ENCODE measurements around the gene RMDN2. TPM values are rescaled to one million over a fixed set of nuclear protein-coding genes. Genes with fewer than 3 reads are reported as not detected.

RMDN2 gene
- total RNA-seq (2014; rRNA removed; shearing (Covaris generic)) = 2.5 and 5.8 TPM in 2 replicates
- polyA plus RNA-seq (2016; fragmentation: Nextera tagmentation; extraction: Ambion mirVana) = 9.3 and 11.1 TPM in 2 replicates

- H3K9ac ChIP-seq = peak within 1 kb of the TSS; percentile 83
- peaks cover 11% of the 10 kb centered on the region; the same call in 1 of the 2 replicates for H3K79me2 ChIP-seq (ENCODE audit: insufficient read depth)
- no peaks in the 10 kb centered on the region for H3F3A ChIP-seq (ENCODE audit: insufficient read depth)
- peak; percentile 91 for DNase-seq
- WGBS, 2 experiments (ENCODE audit: low coverage in 1 of 2, low lambda C conversion rate in 2 of 2, missing lambda C conversion rate in 2 of 2) = 1 to 2% methylated on average over 49 to 67 of the region's 79 CpGs
- no peaks in the 10 kb centered on the region for H3K9me3 ChIP-seq (ENCODE audit: low read depth)
- TF ChIP-seq EZH2phosphoT487 (IDR thresholded peaks at IDR 0.05; ENCODE audit: insufficient read depth, low read depth) (no peak), EZH2 (IDR thresholded peaks at IDR 0.05; ENCODE audit: insufficient read depth, poor library complexity, severe bottlenecking) (no peak)
- peak within 1 kb of the TSS; percentile 93 for H2AFZ ChIP-seq
- H3K27me3 ChIP-seq (replicated peaks; ENCODE audit: insufficient read depth) = no peaks in the 10 kb centered on the region
- no peaks in the 10 kb centered on the region for H4K20me1 ChIP-seq (ENCODE audit: insufficient read depth)
- H3K36me3 ChIP-seq (ENCODE audit: low read depth) = no peaks in the 10 kb centered on the region
- no peaks in the 10 kb centered on the region for H3K9me2 ChIP-seq (ENCODE audit: insufficient read depth)
- in situ Hi-C loops (cut with MboI) = no loop called here
- peak within 1 kb of the TSS; percentile 77 for H3K27ac ChIP-seq
- H3K4me2 ChIP-seq (ENCODE audit: unreplicated experiment) = peak within 1 kb of the TSS; percentile 95
- H3K4me1 ChIP-seq (ENCODE audit: insufficient read depth) = peaks cover 5% of the 10 kb centered on the region; the same call in 1 of the 2 replicates
- H3K4me3 ChIP-seq = peak within 1 kb of the TSS; percentile 85
Observed at GRCh38 chr2:37925063-37925897, at the start of gene RMDN2. TSS of gene RMDN2 (plus strand) at chr2:37925287. CDS start at chr2:37929278, 3,991 bp downstream.

DNA sequence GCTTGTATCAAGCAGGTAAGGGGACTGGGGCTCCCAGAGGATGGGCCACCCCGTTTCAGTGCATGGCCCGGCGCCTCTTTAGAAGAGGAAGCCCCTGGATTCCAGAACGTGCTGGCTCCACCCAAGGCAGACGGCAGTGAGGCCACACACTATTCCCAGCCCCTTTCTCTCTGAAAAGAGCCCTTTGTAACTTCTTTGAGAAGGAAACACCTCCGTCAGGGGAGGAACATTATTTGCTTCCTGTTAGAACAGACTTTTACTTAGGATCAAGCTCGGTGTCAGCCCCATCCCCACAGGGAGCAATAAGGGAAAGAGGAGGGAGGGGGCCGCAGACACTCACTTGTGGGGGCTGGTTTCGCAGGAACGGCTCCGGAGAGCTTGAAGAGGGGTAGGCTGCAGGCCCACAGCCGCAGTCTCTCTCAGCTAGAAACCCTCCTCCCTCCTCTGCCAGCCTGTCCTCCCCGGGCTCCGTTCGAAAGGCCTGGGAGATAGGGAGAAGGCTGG, 49.6 kb upstream of the RMDN2 start:
- H3K36me3 ChIP-seq (ENCODE audit: low read depth) = no peaks in the 10 kb centered on the region
- DNase-seq = no peak
- in situ Hi-C loops (cut with MboI) = loop anchor here (5.0 kb wide), 1 partner anchor 478 kb away; no protein-coding TSS in a partner anchor
- no peaks in the 10 kb centered on the region for H3K79me2 ChIP-seq (ENCODE audit: insufficient read depth)
- H2AFZ ChIP-seq = no peak overlapping the region
- peaks cover 26% of the 10 kb centered on the region for H3K4me1 ChIP-seq (ENCODE audit: insufficient read depth)
- no peak overlapping the region for H3K4me3 ChIP-seq
- no peak overlapping the region for H3K9ac ChIP-seq
- H3F3A ChIP-seq (ENCODE audit: insufficient read depth) = peaks cover 17% of the 10 kb centered on the region
- no peak overlapping the region for H3K4me2 ChIP-seq (ENCODE audit: unreplicated experiment)
- H3K27me3 ChIP-seq (replicated peaks; ENCODE audit: insufficient read depth) = no peaks in the 10 kb centered on the region
- WGBS, 2 experiments (ENCODE audit: low coverage in 1 of 2, low lambda C conversion rate in 2 of 2, missing lambda C conversion rate in 2 of 2) = 80 to 83% methylated on average over 14 to 15 of the region's 15 CpGs
- no peaks in the 10 kb centered on the region for H3K9me3 ChIP-seq (ENCODE audit: low read depth)
- no peak overlapping the region for H3K27ac ChIP-seq
- no peaks in the 10 kb centered on the region for H4K20me1 ChIP-seq (ENCODE audit: insufficient read depth)
- no peaks in the 10 kb centered on the region for H3K9me2 ChIP-seq (ENCODE audit: insufficient read depth)
- TF ChIP-seq EZH2phosphoT487 (IDR thresholded peaks at IDR 0.05; ENCODE audit: insufficient read depth, low read depth) = no peak
- no peak for TF ChIP-seq EZH2 (IDR thresholded peaks at IDR 0.05; ENCODE audit: insufficient read depth, poor library complexity, severe bottlenecking)

- DNase-seq = no peak
- Histone ChIP-seq H3K4me2 (ENCODE audit: unreplicated experiment) (no peak overlapping the region), H3K9me3 (ENCODE audit: low read depth) (no peaks in the 10 kb centered on the region), H3K4me1 (ENCODE audit: insufficient read depth) (peaks cover 19% of the 10 kb centered on the region), H3K9me2 (ENCODE audit: insufficient read depth) (no peaks in the 10 kb centered on the region), H3K79me2 (ENCODE audit: insufficient read depth) (no peaks in the 10 kb centered on the region), H3F3A (ENCODE audit: insufficient read depth) (peaks cover 9% of the 10 kb centered on the region), H3K9ac (no peak overlapping the region), H3K27me3 (replicated peaks; ENCODE audit: insufficient read depth) (no peaks in the 10 kb centered on the region), H4K20me1 (ENCODE audit: insufficient read depth) (no peaks in the 10 kb centered on the region), H3K36me3 (ENCODE audit: low read depth) (no peaks in the 10 kb centered on the region), H2AFZ (no peak overlapping the region), H3K27ac (no peak overlapping the region), H3K4me3 (no peak overlapping the region)
- in situ Hi-C loops (cut with MboI) = loop anchor here (5.0 kb wide), 1 partner anchor 479 kb away; no protein-coding TSS in a partner anchor
- no peak for TF ChIP-seq EZH2phosphoT487 (IDR thresholded peaks at IDR 0.05; ENCODE audit: insufficient read depth, low read depth)
- TF ChIP-seq EZH2 (IDR thresholded peaks at IDR 0.05; ENCODE audit: insufficient read depth, poor library complexity, severe bottlenecking) = no peak
- 84 to 95% methylated on average over 8 to 9 of the region's 9 CpGs for WGBS, 2 experiments (ENCODE audit: low coverage in 1 of 2, low lambda C conversion rate in 2 of 2, missing lambda C conversion rate in 2 of 2)
Observed at GRCh38 chr2:37876227-37876626, 48.9 kb upstream of the RMDN2 start.

DNA sequence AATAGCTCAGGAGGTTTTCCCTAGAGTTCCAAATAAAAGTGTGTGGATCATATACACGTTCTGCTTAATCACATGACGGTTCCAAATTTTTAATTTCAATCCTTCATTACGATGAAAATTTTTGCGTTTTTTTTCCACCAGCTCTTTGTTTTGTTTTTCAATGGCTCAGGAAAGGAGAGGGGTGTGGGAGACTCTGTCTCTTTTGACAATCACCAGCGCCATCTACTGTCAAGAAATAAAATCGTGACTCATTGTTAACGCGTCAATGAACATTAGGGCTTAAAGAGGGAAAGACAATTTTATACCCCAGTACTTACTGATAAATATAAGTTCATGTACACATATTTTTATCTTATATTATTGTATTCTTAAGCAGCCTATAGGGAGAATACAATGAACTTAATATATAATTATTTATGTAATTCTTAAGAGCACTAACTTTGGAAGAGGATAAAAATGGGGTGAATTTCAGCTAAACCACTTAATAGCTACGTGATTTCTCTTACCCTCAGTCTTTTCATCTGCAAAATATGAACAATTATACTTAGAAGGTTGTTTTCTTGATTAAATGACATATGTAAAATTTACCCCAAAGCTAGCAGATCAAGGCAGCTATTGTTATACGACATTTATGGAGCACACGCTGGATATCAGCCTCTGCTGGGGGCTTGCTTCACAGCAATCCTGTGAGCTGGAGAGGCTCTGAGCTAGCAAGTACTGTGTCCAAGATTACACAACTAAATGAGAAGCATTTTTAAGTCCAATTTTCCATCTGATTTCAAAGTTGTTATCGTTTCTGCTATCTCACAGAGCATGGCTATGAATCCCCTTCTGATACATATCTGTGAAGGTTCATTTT, 47.4 kb upstream of the RMDN2 start:
- 29 to 31% methylated on average over 12 of the region's 12 CpGs for WGBS, 2 experiments (ENCODE audit: low coverage in 1 of 2, low lambda C conversion rate in 2 of 2, missing lambda C conversion rate in 2 of 2)
- in situ Hi-C loops (cut with MboI) = loop anchor here (5.0 kb wide), 1 partner anchor 480 kb away; no protein-coding TSS in a partner anchor
- no peaks in the 10 kb centered on the region for H3K9me2 ChIP-seq (ENCODE audit: insufficient read depth)

More for the DNA sequence above, 47.4 kb upstream of the RMDN2 start:
- Histone ChIP-seq H3K27ac (no peak overlapping the region), H3K9ac (peak overlapping the region; percentile 65), H3K4me3 (peak overlapping the region; percentile 58), H3F3A (ENCODE audit: insufficient read depth) (no peaks in the 10 kb centered on the region), H2AFZ (peak overlapping the region; percentile 62), H3K79me2 (ENCODE audit: insufficient read depth) (no peaks in the 10 kb centered on the region), H4K20me1 (ENCODE audit: insufficient read depth) (no peaks in the 10 kb centered on the region), H3K4me1 (ENCODE audit: insufficient read depth) (peaks cover 6% of the 10 kb centered on the region), H3K4me2 (ENCODE audit: unreplicated experiment) (peak overlapping the region; percentile 87), H3K27me3 (replicated peaks; ENCODE audit: insufficient read depth) (no peaks in the 10 kb centered on the region), H3K36me3 (ENCODE audit: low read depth) (no peaks in the 10 kb centered on the region), H3K9me3 (ENCODE audit: low read depth) (no peaks in the 10 kb centered on the region)
- peak; percentile 79 for DNase-seq
- TF ChIP-seq EZH2phosphoT487 (IDR thresholded peaks at IDR 0.05; ENCODE audit: insufficient read depth, low read depth) (no peak), EZH2 (IDR thresholded peaks at IDR 0.05; ENCODE audit: insufficient read depth, poor library complexity, severe bottlenecking) (no peak)
